T-helper 17 cell (primary cell): ENCODE measurements around the gene MXI1. TPM values are rescaled to one million over a fixed set of nuclear protein-coding genes. Genes with fewer than 3 reads are reported as not detected.

Source experiments
- ATAC-seq: fragments of 150-1000 bp; cut with Tn5 transposase; 2 replicates; pipeline ENCODE4 v1.10.0; 2021; ENCODE audit warnings: mild to moderate bottlenecking, moderate library complexity
- DNase-seq, 3 donors: peaks; one replicate each; pipeline versions ENCODE4 v3.0.0 to v3.0.0-alpha.2; 2020 to 2021
- H3K9me3 ChIP-seq: one replicate; pipeline ENCODE4 v1.7.0; 2013; ENCODE audit warnings: low read length, mild to moderate bottlenecking; ENCODE audit not compliant: control insufficient read depth, poor library complexity, severe bottlenecking
- H3K27ac Mint-ChIP-seq: one replicate; pipeline ENCODE4 v1.8.0; 2022; ENCODE audit warnings: mild to moderate bottlenecking, moderate library complexity, mixed read lengths
- H3K27me3 Mint-ChIP-seq: one replicate; pipeline ENCODE4 v1.8.0; 2022; ENCODE audit warnings: mixed read lengths
- H3K36me3 Mint-ChIP-seq: one replicate; pipeline ENCODE4 v1.8.0; 2022; ENCODE audit warnings: low read depth, mixed read lengths
- H3K4me1 Mint-ChIP-seq: one replicate; pipeline ENCODE4 v1.8.0; 2022; ENCODE audit warnings: mild to moderate bottlenecking, mixed read lengths
- H3K4me3 Mint-ChIP-seq: one replicate; pipeline ENCODE4 v1.8.0; 2022; ENCODE audit warnings: mild to moderate bottlenecking, moderate library complexity, mixed read lengths
- total RNA-seq, 4 donors: library from RNA in 2 of 4; stranded (reverse) in 2 of 4; gene quantifications; one replicate each; pipeline ENCODE4 v1.2.3 and lab custom pipeline; 2022 to 2026

The MXI1 gene
- total RNA-seq, 2 donors from 2014 or later: 43.2 to 48.8 TPM

- Mint-ChIP-seq H3K27ac (no peak overlapping the region), H3K4me1 (peaks cover 31% of the 10 kb centered on the region), H3K27me3 (no peaks in the 10 kb centered on the region), H3K4me3 (peak overlapping the region; percentile 95), H3K36me3 (peaks cover 4% of the 10 kb centered on the region)
- no peaks in the 10 kb centered on the region for H3K9me3 ChIP-seq
- no peak for ATAC-seq
- DNase-seq: no peak
Measured at GRCh38 chr10:110224992-110225391, 17.6 kb downstream of the MXI1 start.

- H3K27me3 Mint-ChIP-seq: no peaks in the 10 kb centered on the region
Measured at GRCh38 chr10:110225441-110225755, 18.0 kb downstream of the MXI1 start.

GRCh38 chr10:110225756-110226542 lies 18.5 kb downstream of the MXI1 start:
- Mint-ChIP-seq H3K27ac (peak overlapping the region; percentile 91), H3K4me1 (peaks cover 33% of the 10 kb centered on the region), H3K36me3 (peaks cover 4% of the 10 kb centered on the region), H3K4me3 (peak overlapping the region; percentile 95), H3K27me3 (no peaks in the 10 kb centered on the region)
- ATAC-seq (peak; percentile 71), DNase-seq (peak; percentile 80 to 89 (median 89))
- H3K9me3 ChIP-seq: no peaks in the 10 kb centered on the region

More at GRCh38 chr10:110225441-110225755, 18.0 kb downstream of the MXI1 start:
- ATAC-seq (no peak), DNase-seq (no peak)
- Mint-ChIP-seq H3K4me3 (peak overlapping the region; percentile 95), H3K4me1 (peaks cover 33% of the 10 kb centered on the region), H3K36me3 (peaks cover 4% of the 10 kb centered on the region), H3K27ac (peak overlapping the region; percentile 91)
- no peaks in the 10 kb centered on the region for H3K9me3 ChIP-seq

- Mint-ChIP-seq H3K27ac (peak overlapping the region; percentile 91), H3K27me3 (no peaks in the 10 kb centered on the region), H3K36me3 (peaks cover 4% of the 10 kb centered on the region), H3K4me1 (peaks cover 30% of the 10 kb centered on the region), H3K4me3 (peak overlapping the region; percentile 95)
- peak; percentile 47 for ATAC-seq
- H3K9me3 ChIP-seq: no peaks in the 10 kb centered on the region
- peak; percentile 76 to 82 (median 80) for DNase-seq
Measured at GRCh38 chr10:110226543-110226925, 19.1 kb downstream of the MXI1 start.

- Mint-ChIP-seq H3K4me1 (peaks cover 27% of the 10 kb centered on the region), H3K27ac (peak overlapping the region; percentile 91), H3K27me3 (no peaks in the 10 kb centered on the region), H3K4me3 (peak overlapping the region; percentile 95), H3K36me3 (peaks cover 4% of the 10 kb centered on the region)
- no peaks in the 10 kb centered on the region for H3K9me3 ChIP-seq
- ATAC-seq (peak; percentile 45), DNase-seq (peak; percentile 57 to 78 (median 75))
Measured at GRCh38 chr10:110226926-110227641, 19.7 kb downstream of the MXI1 start.

GRCh38 chr10:110228066-110228465 lies 20.7 kb downstream of the MXI1 start:
- peaks cover 8% of the 10 kb centered on the region for H3K36me3 Mint-ChIP-seq
- no peak for ATAC-seq
- no peaks in the 10 kb centered on the region for H3K27me3 Mint-ChIP-seq
- no peaks in the 10 kb centered on the region for H3K9me3 ChIP-seq
- peak overlapping the region; percentile 95 for H3K4me3 Mint-ChIP-seq
- peaks cover 27% of the 10 kb centered on the region for H3K4me1 Mint-ChIP-seq
- no peak for DNase-seq
- H3K27ac Mint-ChIP-seq: peak overlapping the region; percentile 91

- no peaks in the 10 kb centered on the region for H3K27me3 Mint-ChIP-seq
- peaks cover 8% of the 10 kb centered on the region for H3K36me3 Mint-ChIP-seq
- DNase-seq (no peak), ATAC-seq (no peak)
- H3K4me1 Mint-ChIP-seq: peaks cover 25% of the 10 kb centered on the region
- H3K4me3 Mint-ChIP-seq: no peak overlapping the region
- H3K9me3 ChIP-seq: no peaks in the 10 kb centered on the region
- H3K27ac Mint-ChIP-seq: no peak overlapping the region
Measured at GRCh38 chr10:110229155-110229554, 21.8 kb downstream of the MXI1 start.

- no peak for DNase-seq
- Mint-ChIP-seq H3K4me3 (no peak overlapping the region), H3K27ac (no peak overlapping the region), H3K4me1 (peaks cover 12% of the 10 kb centered on the region), H3K36me3 (peaks cover 8% of the 10 kb centered on the region), H3K27me3 (no peaks in the 10 kb centered on the region)
- no peak for ATAC-seq
- H3K9me3 ChIP-seq: no peaks in the 10 kb centered on the region
Measured at GRCh38 chr10:110233846-110234245, 26.4 kb downstream of the MXI1 start.

- Mint-ChIP-seq H3K4me1 (peaks cover 22% of the 10 kb centered on the region), H3K4me3 (no peak overlapping the region), H3K27me3 (no peaks in the 10 kb centered on the region), H3K27ac (no peak overlapping the region), H3K36me3 (peaks cover 6% of the 10 kb centered on the region)
- H3K9me3 ChIP-seq: no peaks in the 10 kb centered on the region
- ATAC-seq (no peak), DNase-seq (no peak)
Measured at GRCh38 chr10:110237894-110238480, 30.6 kb downstream of the MXI1 start.

GRCh38 chr10:110239892-110240291 lies 32.5 kb downstream of the MXI1 start:
- DNase-seq (no peak), ATAC-seq (no peak)
- H3K9me3 ChIP-seq: no peaks in the 10 kb centered on the region
- H3K4me1 Mint-ChIP-seq: peaks cover 21% of the 10 kb centered on the region
- peaks cover 7% of the 10 kb centered on the region for H3K36me3 Mint-ChIP-seq
- no peak overlapping the region for H3K4me3 Mint-ChIP-seq
- H3K27me3 Mint-ChIP-seq: no peaks in the 10 kb centered on the region
- no peak overlapping the region for H3K27ac Mint-ChIP-seq

GRCh38 chr10:110241407-110241806 lies 34.0 kb downstream of the MXI1 start:
- Mint-ChIP-seq H3K4me1 (peaks cover 21% of the 10 kb centered on the region), H3K27me3 (no peaks in the 10 kb centered on the region), H3K27ac (peak overlapping the region; percentile 22), H3K36me3 (peaks cover 13% of the 10 kb centered on the region), H3K4me3 (peak overlapping the region; percentile 81)
- no peaks in the 10 kb centered on the region for H3K9me3 ChIP-seq
- ATAC-seq: peak; percentile 47
- no peak for DNase-seq

GRCh38 chr10:110241841-110242240 lies 34.4 kb downstream of the MXI1 start:
- no peak for ATAC-seq
- Mint-ChIP-seq H3K4me1 (peaks cover 21% of the 10 kb centered on the region), H3K27ac (peak overlapping the region; percentile 22), H3K36me3 (peaks cover 13% of the 10 kb centered on the region), H3K4me3 (peak overlapping the region; percentile 58), H3K27me3 (no peaks in the 10 kb centered on the region)
- no peak for DNase-seq
- no peaks in the 10 kb centered on the region for H3K9me3 ChIP-seq

- H3K27me3 Mint-ChIP-seq: no peaks in the 10 kb centered on the region
Measured at GRCh38 chr10:110242511-110242910, 35.1 kb downstream of the MXI1 start.

More at GRCh38 chr10:110242511-110242910, 35.1 kb downstream of the MXI1 start:
- H3K4me1 Mint-ChIP-seq: peaks cover 21% of the 10 kb centered on the region
- H3K4me3 Mint-ChIP-seq: no peak overlapping the region
- peak overlapping the region; percentile 32 for H3K27ac Mint-ChIP-seq
- no peak for DNase-seq
- peaks cover 9% of the 10 kb centered on the region for H3K36me3 Mint-ChIP-seq
- no peaks in the 10 kb centered on the region for H3K9me3 ChIP-seq
- no peak for ATAC-seq
